ENCODE results near the gene LARP1B. TPM values are rescaled to one million over a fixed set of nuclear protein-coding genes. Genes with fewer than 3 reads are reported as not detected.
A peak's percentile ranks its signal among the peaks of the same experiment; 100 is the strongest.

LARP1B gene
- 20.3 and 21.5 TPM in 2 replicates for total RNA-seq (2021)
- percentile 73 among the genes with signal in this experiment for Bru-seq, nascent RNA
- BruChase-seq, experiment 1, labeled RNA remaining after a 2-hour chase, result percentile 75 among the genes with signal in this experiment
- BruChase-seq, experiment 2, labeled RNA remaining after a 6-hour chase, result percentile 78 among the genes with signal in this experiment
- long read RNA-seq, transcript LARP1B-211 (10 exons, 2,563 nt), result major isoform, 5 of 28 reads
- long read RNA-seq, partial matches to known transcripts, result 4 of 28 reads
- long read RNA-seq, other reads (novel, unspliced or antisense), result 12 of 28 reads

DNA sequence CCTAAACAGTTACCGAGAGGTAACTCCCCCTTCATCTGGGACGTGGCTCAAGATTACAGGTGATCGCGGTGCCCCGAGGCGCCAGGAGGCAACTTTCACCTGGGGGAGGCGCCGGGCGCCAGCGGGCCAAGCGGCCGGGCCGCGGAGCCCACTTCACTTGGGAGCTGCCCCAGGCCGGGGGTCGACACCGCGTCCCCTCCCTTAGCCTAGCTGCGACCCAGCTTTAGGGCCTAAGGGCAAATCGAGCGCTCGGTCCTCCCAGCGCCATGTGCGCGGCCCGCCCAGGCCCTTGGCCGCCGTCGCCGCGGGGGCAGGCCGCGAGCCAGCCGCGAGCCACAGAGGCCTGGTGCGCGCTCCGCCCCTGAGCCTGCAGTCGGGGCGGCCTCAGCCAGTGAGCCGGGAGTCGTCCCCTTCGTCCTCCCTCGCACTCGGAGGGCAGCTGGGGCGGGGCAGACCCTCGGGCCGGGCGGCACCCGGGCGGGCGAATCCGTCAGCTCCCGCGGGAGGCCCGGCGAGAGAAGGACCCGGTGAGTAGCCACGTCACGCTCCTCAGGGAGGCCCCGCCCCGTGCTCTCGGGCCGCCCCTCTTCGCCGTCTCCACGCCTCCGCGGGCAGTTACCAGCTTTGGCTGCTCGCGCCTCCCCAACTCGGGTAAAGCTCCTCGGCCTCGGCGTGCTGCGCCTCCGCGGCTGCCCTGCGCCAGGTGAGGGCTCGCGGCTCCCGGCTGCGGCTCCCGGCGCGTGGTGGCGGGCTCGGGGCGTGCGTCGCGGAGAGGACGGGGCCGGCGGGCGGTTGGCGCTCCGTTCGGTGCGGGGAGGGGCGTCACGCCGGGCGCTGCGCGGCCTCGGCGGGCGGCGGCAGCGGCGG, at the start of gene LARP1B:
Gene LARP1B, plus strand, starts transcription at position 614 of the 867 bp plus-strand sequence. CDS start 13,640 bp downstream, outside the sequence.
- H3K9me3 ChIP-seq (ENCODE audit: low read depth, low read length, poor library complexity, severe bottlenecking), result no peaks in the 10 kb centered on the region
- peaks cover 13% of the 10 kb centered on the region for H3K4me1 ChIP-seq (ENCODE audit: insufficient read depth, low read length, poor library complexity, severe bottlenecking)
- TF ChIP-seq CTCF (conservative IDR thresholded peaks at IDR 0.05; ENCODE audit: low read depth, low read length), result no peak
- TF ChIP-seq EZH2 (IDR thresholded peaks at IDR 0.05; ENCODE audit: borderline replicate concordance, low read depth, low read length, poor library complexity, severe bottlenecking), result no peak
- intact Hi-C loops (cut with micrococcal nuclease; ENCODE audit: unreplicated experiment), result loop anchor here (10.0 kb wide), 1 partner anchor 224 kb away; the partner anchor contains the start of gene PGRMC2
- H3K27ac ChIP-seq (ENCODE audit: low read depth, low read length, poor library complexity, severe bottlenecking), result peak within 1 kb of the TSS; percentile 96
- ChIA-PET POLR2A (ENCODE audit: low non-redundant PET) (no interaction called here), CTCF (no interaction called here)
- BruUV-seq (replicated peaks), result no TSS peak
- H3K4me3 ChIP-seq (ENCODE audit: low read depth, low read length, poor library complexity, severe bottlenecking), result peak within 1 kb of the TSS; percentile 93
- H3K27me3 ChIP-seq (replicated peaks; ENCODE audit: insufficient read depth, low read depth, low read length, poor library complexity), result no peaks in the 10 kb centered on the region
- H3K36me3 ChIP-seq (ENCODE audit: insufficient read depth, low read length, poor library complexity, severe bottlenecking), result no peaks in the 10 kb centered on the region
- DNase-seq (ENCODE audit: low spot score), result peak; percentile 97

- TF ChIP-seq EZH2 (IDR thresholded peaks at IDR 0.05; ENCODE audit: borderline replicate concordance, low read depth, low read length, poor library complexity, severe bottlenecking), result no peak
- TF ChIP-seq CTCF (conservative IDR thresholded peaks at IDR 0.05; ENCODE audit: low read depth, low read length), result no peak
- DNase-seq (ENCODE audit: low spot score), result no peak
- CTCF ChIA-PET, result no interaction called here
- no peaks in the 10 kb centered on the region for H3K4me1 ChIP-seq (ENCODE audit: insufficient read depth, low read length, poor library complexity, severe bottlenecking)
- H3K36me3 ChIP-seq (ENCODE audit: insufficient read depth, low read length, poor library complexity, severe bottlenecking), result peaks cover 10% of the 10 kb centered on the region
- intact Hi-C loops (cut with micrococcal nuclease; ENCODE audit: unreplicated experiment), result no loop called here
- BruUV-seq (replicated peaks), result no TSS peak
- H3K27ac ChIP-seq (ENCODE audit: low read depth, low read length, poor library complexity, severe bottlenecking), result no peak overlapping the region
- no peaks in the 10 kb centered on the region for H3K27me3 ChIP-seq (replicated peaks; ENCODE audit: insufficient read depth, low read depth, low read length, poor library complexity)
- POLR2A ChIA-PET (ENCODE audit: low non-redundant PET), result no interaction called here
- H3K9me3 ChIP-seq (ENCODE audit: low read depth, low read length, poor library complexity, severe bottlenecking), result no peaks in the 10 kb centered on the region
- no peak overlapping the region for H3K4me3 ChIP-seq (ENCODE audit: low read depth, low read length, poor library complexity, severe bottlenecking)
Measured at GRCh38 chr4:128025319-128025718, 35.8 kb upstream of the LARP1B start.

DNA sequence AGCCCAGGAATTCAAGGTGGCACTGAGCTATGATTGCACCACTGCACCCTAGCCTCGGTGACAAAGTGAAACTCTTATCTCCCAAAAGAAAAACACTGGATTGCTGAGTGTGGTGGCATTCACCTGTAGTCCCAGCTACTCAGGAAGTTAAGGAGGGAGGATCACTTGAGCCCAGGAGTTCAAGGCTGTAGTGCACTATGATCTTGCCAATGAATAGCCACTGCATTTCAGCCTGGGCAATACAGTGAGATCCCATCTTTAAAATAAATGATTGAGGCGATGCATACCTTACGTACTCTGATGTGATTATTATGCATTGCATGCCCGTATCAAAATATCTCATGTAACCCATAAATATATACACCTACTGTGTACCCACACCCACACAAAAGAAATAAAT, 31.2 kb upstream of the LARP1B start:
- Histone ChIP-seq H3K4me1 (ENCODE audit: insufficient read depth, low read length, poor library complexity, severe bottlenecking) (no peaks in the 10 kb centered on the region), H3K27ac (ENCODE audit: low read depth, low read length, poor library complexity, severe bottlenecking) (no peak overlapping the region), H3K36me3 (ENCODE audit: insufficient read depth, low read length, poor library complexity, severe bottlenecking) (peaks cover 4% of the 10 kb centered on the region), H3K4me3 (ENCODE audit: low read depth, low read length, poor library complexity, severe bottlenecking) (no peak overlapping the region), H3K27me3 (replicated peaks; ENCODE audit: insufficient read depth, low read depth, low read length, poor library complexity) (no peaks in the 10 kb centered on the region), H3K9me3 (ENCODE audit: low read depth, low read length, poor library complexity, severe bottlenecking) (no peaks in the 10 kb centered on the region)
- no peak for DNase-seq (ENCODE audit: low spot score)
- CTCF ChIA-PET, result no interaction called here
- no peak for TF ChIP-seq CTCF (conservative IDR thresholded peaks at IDR 0.05; ENCODE audit: low read depth, low read length)
- TF ChIP-seq EZH2 (IDR thresholded peaks at IDR 0.05; ENCODE audit: borderline replicate concordance, low read depth, low read length, poor library complexity, severe bottlenecking), result no peak
- intact Hi-C loops (cut with micrococcal nuclease; ENCODE audit: unreplicated experiment), result no loop called here
- BruUV-seq (replicated peaks), result no TSS peak
- POLR2A ChIA-PET (ENCODE audit: low non-redundant PET), result no interaction called here

Measured in A673 (cell line).